Body of pancreas (tissue), 4 donors: Measurements from ENCODE around the gene EVA1A.

ENCODE experiments used
- CTCF ChIP-seq, 7 experiments: fragments of 450-650 bp in 4 of 7; fragments of 200-600 bp in 3 of 7; sonication (generic) in 3 of 7; IDR thresholded peaks; one replicate each; pipeline ENCODE4 v1.5.1; 2016 to 2019; ENCODE audit warnings: antibody characterized with exemption in 7 of 7
- POLR2A ChIP-seq, 3 donors: fragments of 450-650 bp; IDR thresholded peaks; one replicate each; pipeline ENCODE4 v1.6.1; 2016; ENCODE audit warnings: antibody characterized with exemption in 3 of 3, mild to moderate bottlenecking in 2 of 3

DNA sequence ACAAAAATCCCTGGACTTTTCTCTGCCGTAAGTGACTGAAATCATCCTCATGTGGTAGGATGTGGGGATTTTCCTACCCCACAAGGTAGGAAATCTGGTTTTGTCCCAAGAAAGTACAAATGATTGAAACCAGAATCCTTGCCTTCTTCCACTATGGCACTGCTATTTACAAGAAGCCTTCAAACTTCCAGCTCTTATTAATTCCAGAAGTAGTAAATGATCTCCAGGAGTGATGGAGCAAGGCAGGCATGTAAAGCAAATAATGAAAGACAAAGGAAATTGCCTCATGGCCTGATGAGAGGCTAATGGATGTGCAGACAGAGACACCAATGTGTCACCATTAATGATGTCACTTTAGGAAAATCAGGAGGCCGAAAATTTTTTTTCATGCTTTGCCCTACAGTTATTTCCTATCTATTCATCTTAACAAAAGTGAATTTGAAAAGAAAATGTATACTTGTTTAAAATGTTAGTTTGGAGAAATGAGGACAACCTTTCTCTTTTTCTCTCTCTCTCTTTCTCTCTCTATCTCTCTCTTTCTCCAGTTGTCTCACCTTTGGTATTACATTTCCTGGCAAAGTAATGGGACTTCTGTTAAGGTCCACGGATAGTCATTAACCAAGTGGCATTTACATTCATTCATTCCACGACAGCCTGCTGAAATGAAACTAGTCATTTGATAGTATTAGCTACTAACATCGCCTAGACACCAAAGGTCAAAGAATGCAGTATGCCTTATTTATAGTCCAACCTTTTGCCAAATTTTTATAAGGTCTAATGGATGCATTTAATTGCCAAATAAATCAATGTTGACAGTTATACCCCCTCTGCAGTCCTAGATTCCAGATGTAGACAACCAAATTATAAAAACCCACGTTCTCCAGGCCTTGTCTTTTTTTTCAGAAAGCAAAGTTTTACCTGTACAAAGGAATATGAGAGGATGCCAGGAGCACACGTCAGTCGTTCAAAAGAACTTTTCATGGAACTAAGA lies 5.0 kb upstream of the EVA1A start:
- TF ChIP-seq CTCF (IDR thresholded peaks at IDR 0.05) (no peak), POLR2A (IDR thresholded peaks at IDR 0.05) (no peak)
